SK-N-SH (cell line): ENCODE data around the gene METTL4. TPM values are rescaled to one million over a fixed set of nuclear protein-coding genes. Genes with fewer than 3 reads are reported as not detected.

Experiments
- CTCF ChIA-PET: fragments of 300-600, 350-600 bp; formaldehyde crosslinking; extraction: SDS; loops from one replicate; lab custom pipeline; 2021; lab: Yijun Ruan, JAX
- POLR2A ChIA-PET: fragments of 350-600 bp; sonication (Branson Sonifier 250); formaldehyde crosslinking; extraction: SDS; loops from one replicate; lab custom pipeline; 2020; ENCODE audit warnings: antibody characterized with exemption, inconsistent platforms; lab: Yijun Ruan, JAX
- DNase-seq: peaks from one replicate; pipeline ENCODE4 v3.0.0; 2012
- H2AFZ ChIP-seq: fragments of 200-600 bp; sonication (generic); 2 replicates; pipeline ENCODE4 v1.8.1; 2016; ENCODE audit warnings: antibody characterized with exemption, mild to moderate bottlenecking, low read depth
- H3F3A ChIP-seq: fragments of 200-600 bp; sonication (generic); replicated peaks from 2 replicates; pipeline ENCODE3; 2016; ENCODE audit warnings: antibody characterized with exemption, mild to moderate bottlenecking; ENCODE audit not compliant: insufficient read depth
- H3K27ac ChIP-seq, 2 experiments: fragments of 200-500 bp in 1 of 2; fragments of 200-600 bp in 1 of 2; sonication (Bioruptor generic) in 1 of 2; sonication (generic), shearing (Covaris generic) in 1 of 2; 2 replicates each; pipeline versions ENCODE4 v1.5.1 to v1.6.1; 2014 to 2016; ENCODE audit warnings: low read depth in 2 of 2, inconsistent platforms in 1 of 2, low read length in 1 of 2, mild to moderate bottlenecking in 1 of 2, mixed read lengths in 1 of 2
- H3K27me3 ChIP-seq: fragments of 200-600 bp; sonication (generic), shearing (Covaris generic); 2 replicates; pipeline ENCODE4 v1.6.1; 2016; ENCODE audit warnings: mixed run types; ENCODE audit not compliant: insufficient read depth
- H3K36me3 ChIP-seq, 2 experiments: fragments of 200-500 bp in 1 of 2; fragments of 200-600 bp in 1 of 2; sonication (Bioruptor generic) in 1 of 2; sonication (generic) in 1 of 2; replicated peaks in 1 of 2; 2 replicates each; pipeline versions ENCODE3 to v1.5.1; 2014 to 2016; ENCODE audit warnings: low read length in 1 of 2, mild to moderate bottlenecking in 1 of 2; ENCODE audit not compliant: insufficient read depth in 2 of 2, control insufficient read depth in 1 of 2
- H3K4me1 ChIP-seq, 2 experiments: fragments of 200-500 bp in 1 of 2; fragments of 200-600 bp in 1 of 2; sonication (Bioruptor generic) in 1 of 2; sonication (generic), shearing (Covaris generic) in 1 of 2; 2 replicates each; pipeline versions ENCODE4 v1.5.1 to v1.6.1; 2014 to 2016; ENCODE audit warnings: low read depth in 1 of 2, low read length in 1 of 2, mixed run types in 1 of 2; ENCODE audit not compliant: insufficient read depth in 2 of 2, control insufficient read depth in 1 of 2
- H3K4me2 ChIP-seq: fragments of 200-600 bp; sonication (generic), shearing (Covaris generic); 2 replicates; pipeline ENCODE4 v1.6.1; 2017; ENCODE audit warnings: mixed run types
- H3K4me3 ChIP-seq, 2 experiments: fragments of 200-500 bp in 1 of 2; fragments of 200-600 bp in 1 of 2; sonication (Bioruptor generic) in 1 of 2; sonication (generic), shearing (Covaris generic) in 1 of 2; 2 replicates each; pipeline versions ENCODE4 v1.5.1 to v1.8.1; 2014 to 2016; ENCODE audit warnings: low read depth in 2 of 2, inconsistent platforms in 1 of 2, low read length in 1 of 2, mild to moderate bottlenecking in 1 of 2, mixed read lengths in 1 of 2, moderate library complexity in 1 of 2
- H3K79me2 ChIP-seq: fragments of 200-600 bp; sonication (generic); 2 replicates; pipeline ENCODE4 v1.8.1; 2017; ENCODE audit warnings: mild to moderate bottlenecking; ENCODE audit not compliant: insufficient read depth
- H3K9ac ChIP-seq: fragments of 200-600 bp; sonication (generic); 2 replicates; pipeline ENCODE4 v1.6.1; 2017; ENCODE audit warnings: mixed run types
- H3K9me2 ChIP-seq: fragments of 200-600 bp; sonication (generic); 2 replicates; pipeline ENCODE4 v1.6.1; 2017; ENCODE audit warnings: mixed run types
- H3K9me3 ChIP-seq: fragments of 200-600 bp; sonication (generic); 2 replicates; pipeline ENCODE4 v1.6.1; 2017; ENCODE audit warnings: mixed run types, mild to moderate bottlenecking, moderate library complexity
- H4K20me1 ChIP-seq: fragments of 200-600 bp; sonication (generic); 2 replicates; pipeline ENCODE4 v1.6.1; 2017; ENCODE audit warnings: mild to moderate bottlenecking, mixed run types; ENCODE audit not compliant: insufficient read depth
- CHD2 ChIP-seq: fragments of 150-350 bp; IDR thresholded peaks from 2 replicates; pipeline ENCODE4 v1.6.1; 2018; ENCODE audit warnings: low read length; ENCODE audit not compliant: partially characterized antibody
- ELF1 ChIP-seq: IDR thresholded peaks from 2 replicates; pipeline ENCODE4 v1.4.0; 2012
- FOXJ3 ChIP-seq: sonication (generic); formaldehyde crosslinking; IDR thresholded peaks from 2 replicates; pipeline ENCODE4 v1.5.1; 2020; ENCODE audit warnings: mild to moderate bottlenecking, missing genetic modification reagents
- FOXM1 ChIP-seq: IDR thresholded peaks from 2 replicates; pipeline ENCODE4 v1.4.0; 2012; ENCODE audit warnings: low read depth, mild to moderate bottlenecking
- GABPA ChIP-seq: IDR thresholded peaks from 2 replicates; pipeline ENCODE4 v1.4.0; 2012; ENCODE audit warnings: low read depth, mild to moderate bottlenecking
- JUND ChIP-seq: IDR thresholded peaks from 2 replicates; pipeline ENCODE4 v1.4.0; 2012
- MAX ChIP-seq: IDR thresholded peaks from 2 replicates; pipeline ENCODE4 v1.4.0; 2012; ENCODE audit warnings: low read depth
- MEF2A ChIP-seq: IDR thresholded peaks from 2 replicates; pipeline ENCODE4 v1.4.0; 2012; ENCODE audit warnings: low read depth, borderline replicate concordance
- NRF1 ChIP-seq: IDR thresholded peaks from 2 replicates; pipeline ENCODE4 v1.6.1; 2012; ENCODE audit warnings: low read depth, mild to moderate bottlenecking, low read length
- POLR2AphosphoS5 ChIP-seq: IDR thresholded peaks from 2 replicates; pipeline ENCODE4 v1.6.1; 2012; ENCODE audit warnings: low read depth, low read length
- RAD21 ChIP-seq: IDR thresholded peaks from 2 replicates; pipeline ENCODE4 v1.6.1; 2012; ENCODE audit warnings: mild to moderate bottlenecking, low read length
- RCOR1 ChIP-seq: fragments of 150-350 bp; IDR thresholded peaks from 2 replicates; pipeline ENCODE4 v1.6.1; 2017; ENCODE audit warnings: antibody characterized with exemption, low read length
- REST ChIP-seq: IDR thresholded peaks from 2 replicates; pipeline ENCODE4 v1.6.1; 2012; ENCODE audit warnings: mild to moderate bottlenecking, low read depth, low read length, moderate library complexity
- RXRA ChIP-seq: IDR thresholded peaks from 2 replicates; pipeline ENCODE4 v1.4.0; 2012; ENCODE audit warnings: low read depth, mild to moderate bottlenecking, borderline replicate concordance
- SMC3 ChIP-seq: IDR thresholded peaks from 2 replicates; pipeline ENCODE4 v1.6.1; 2012; ENCODE audit warnings: low read depth, low read length, improper control_type of control experiment
- TCF12 ChIP-seq: IDR thresholded peaks from 2 replicates; pipeline ENCODE4 v1.4.0; 2012
- USF2 ChIP-seq: fragments of 150-350 bp; IDR thresholded peaks from 2 replicates; pipeline ENCODE4 v1.6.1; 2017; ENCODE audit warnings: antibody characterized with exemption, low read length, low read depth, borderline replicate concordance
- YY1 ChIP-seq: IDR thresholded peaks from 2 replicates; pipeline ENCODE4 v1.4.0; 2012; ENCODE audit warnings: low read depth, mild to moderate bottlenecking
- ZBTB33 ChIP-seq: IDR thresholded peaks from 2 replicates; pipeline ENCODE4 v1.4.0; 2012; ENCODE audit warnings: low read depth, borderline replicate concordance
- WGBS: methylation state at CpG from one replicate; pipeline ENCODE4 v1.1.6; 2017; ENCODE audit warnings: low lambda C conversion rate; 5-methylcytosine and 5-hydroxymethylcytosine counted together
- polyA plus RNA-seq, 3 experiments: library from polyadenylated mRNA; depleted of rRNA; stranded (reverse); fragments of >200 nt; gene quantifications; 2 replicates each; pipeline ENCODE4 v1.2.3, GENCODE V29; 2012

The METTL4 gene
- polyA plus RNA-seq, 1 of the 3 experiments (the other 2 are of a cell fraction): 2.9 TPM

- 83% methylated on average over 1 of the region's 1 CpG for WGBS
- Histone ChIP-seq H4K20me1 (no peaks in the 10 kb centered on the region), H3K79me2 (no peaks in the 10 kb centered on the region), H3K9ac (no peak overlapping the region), H2AFZ (no peak overlapping the region), H3K9me3 (no peaks in the 10 kb centered on the region), H3K4me2 (no peak overlapping the region), H3K27me3 (no peaks in the 10 kb centered on the region), H3K4me3 (no peak overlapping the region), H3K36me3 (peaks cover 27 to 58% of the 10 kb centered on the region in 2 experiments), H3K27ac (no peak overlapping the region), H3F3A (no peaks in the 10 kb centered on the region), H3K9me2 (no peaks in the 10 kb centered on the region), H3K4me1 (no peaks in the 10 kb centered on the region)
- CTCF ChIA-PET: no interaction called here
- POLR2A ChIA-PET: no interaction called here
- no peak for TF ChIP-seq FOXJ3 (CRISPR knock-in tag)
- no peak for TF ChIP-seq CHD2
- no peak for TF ChIP-seq TCF12
- TF ChIP-seq REST: no peak
- TF ChIP-seq RAD21: no peak
- no peak for TF ChIP-seq MAX
- TF ChIP-seq POLR2AphosphoS5: no peak
- TF ChIP-seq MEF2A: no peak
- no peak for TF ChIP-seq YY1
- no peak for TF ChIP-seq FOXM1
- TF ChIP-seq NRF1: no peak
- TF ChIP-seq RCOR1: no peak
- TF ChIP-seq RXRA: no peak
- no peak for TF ChIP-seq USF2
- no peak for TF ChIP-seq ELF1
- no peak for TF ChIP-seq ZBTB33
- TF ChIP-seq SMC3: no peak
- TF ChIP-seq GABPA: no peak
- no peak for TF ChIP-seq JUND
- DNase-seq: no peak
These were observed 41.7 kb upstream of the METTL4 start for GRCh38 chr18:2612996-2613395.
